HG03025 (cell line): ENCODE data around the gene HELZ.
"Not testable (repeated sequence)": the region's sequence is repeated elsewhere in the genome, so short reads cannot be mapped to it uniquely, and the experiment has no call there.

Experiments
- ATAC-seq: cut with Tn5 transposase; IDR thresholded peaks from one replicate; pipeline ENCODE4 v1.9.1; 2021; ENCODE audit warnings: mild to moderate bottlenecking, moderate library complexity; ENCODE audit not compliant: unreplicated experiment, low FRiP score

The HELZ gene

DNA sequence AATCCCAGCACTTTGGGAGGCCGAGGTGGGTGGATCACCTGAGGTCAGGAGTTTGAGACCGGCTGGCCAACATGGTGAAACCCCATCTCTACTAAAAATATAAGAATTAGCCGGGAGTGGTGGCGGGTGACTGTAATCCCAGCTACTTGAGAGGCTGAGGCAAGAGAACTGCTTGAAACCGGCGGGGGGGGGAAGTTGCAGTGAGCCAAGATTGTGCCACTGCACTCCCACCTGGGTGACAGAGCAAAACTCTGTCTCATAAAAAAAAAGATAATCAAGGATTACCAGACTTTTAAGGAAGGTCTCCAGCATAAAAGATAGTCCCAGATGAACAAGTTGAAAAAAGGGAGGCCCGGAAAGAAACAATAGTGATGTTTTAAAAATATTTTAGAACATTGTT is 152.3 kb downstream of the HELZ start:
- ATAC-seq = not testable (repeated sequence)

DNA sequence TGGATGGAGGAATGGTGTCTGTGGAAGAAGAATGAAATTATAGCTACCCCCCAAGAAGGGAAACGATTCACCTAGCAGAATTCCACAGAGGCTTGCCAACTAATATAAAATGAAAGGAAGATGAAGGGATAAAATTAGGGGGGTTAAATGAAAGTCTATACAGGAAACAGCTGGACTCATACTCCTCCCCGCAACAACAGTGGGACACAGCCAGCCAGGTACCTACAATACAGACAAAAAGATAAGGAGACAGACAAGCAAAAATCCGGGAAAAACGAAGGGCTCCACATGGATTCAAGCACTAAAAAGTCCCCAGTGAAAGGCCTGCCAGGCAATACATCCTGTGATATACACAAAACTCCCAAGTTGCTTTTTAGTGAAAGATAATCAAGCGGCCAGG is 152.7 kb downstream of the HELZ start:
- ATAC-seq = no peak

GRCh38 chr17:67090341-67090740 is 154.7 kb downstream of the HELZ start:
- no peak for ATAC-seq

- ATAC-seq = no peak
Observed at GRCh38 chr17:67088639-67089038, 156.4 kb downstream of the HELZ start.

DNA sequence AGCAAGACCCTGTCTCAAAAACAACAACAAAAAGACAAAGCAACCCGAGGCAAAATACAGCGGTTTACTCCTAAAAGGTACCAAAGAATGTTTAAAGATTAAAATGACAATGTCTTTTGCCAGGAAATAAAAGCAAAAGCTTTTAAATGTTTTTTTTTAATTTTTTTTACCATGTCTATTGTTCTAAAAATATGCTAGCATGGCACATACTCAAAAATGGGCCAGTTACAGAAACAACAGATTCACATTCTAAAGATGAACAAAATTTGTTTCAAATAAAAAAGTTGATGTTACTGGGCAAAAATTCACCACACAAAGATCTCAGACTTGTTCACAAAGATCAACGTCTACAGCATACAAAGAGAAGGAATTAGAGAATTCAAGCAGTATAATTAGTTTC is 159.6 kb downstream of the HELZ start:
- no peak for ATAC-seq

DNA sequence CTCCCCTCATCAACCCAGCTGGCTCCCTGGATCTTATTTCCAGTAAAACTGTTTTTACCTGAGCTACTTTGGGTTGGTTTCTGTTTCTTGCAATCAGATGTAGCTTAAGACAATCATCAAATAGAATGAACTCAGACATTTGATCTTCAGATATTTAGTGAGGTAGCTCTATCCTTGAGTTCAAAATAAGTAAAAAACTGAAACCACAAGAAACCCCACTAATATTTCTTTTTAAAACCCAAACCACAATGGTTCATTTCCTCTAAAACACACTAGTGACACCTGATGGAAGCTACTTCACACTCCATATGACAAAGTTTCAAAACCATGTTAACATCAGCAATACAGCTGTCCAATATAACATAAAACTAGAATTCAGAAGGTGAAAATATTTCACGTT is 162.9 kb downstream of the HELZ start:
- ATAC-seq = peak; percentile 63

GRCh38 chr17:67080804-67081203 is 164.2 kb downstream of the HELZ start:
- no peak for ATAC-seq

DNA sequence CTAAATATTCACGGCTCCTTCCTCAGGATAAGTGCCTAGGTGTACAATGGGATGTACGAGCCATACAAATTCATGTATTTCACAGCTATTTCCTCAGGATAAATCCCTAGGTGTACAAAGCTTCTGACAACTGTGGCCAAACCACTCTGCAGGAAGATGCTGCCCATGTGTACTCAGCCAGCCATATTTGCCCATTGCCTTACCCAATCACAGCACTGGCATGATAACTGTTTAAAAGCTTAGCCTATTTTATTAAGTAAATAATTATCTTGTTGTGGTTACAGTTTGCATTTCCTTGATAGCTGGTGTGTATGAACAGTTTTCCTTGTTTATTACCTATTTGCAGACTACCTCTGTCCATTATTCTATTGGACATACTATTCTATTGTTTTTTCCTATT is 165.5 kb downstream of the HELZ start:
- ATAC-seq = no peak

GRCh38 chr17:67078292-67078691 is 166.7 kb downstream of the HELZ start:
- ATAC-seq = no peak

DNA sequence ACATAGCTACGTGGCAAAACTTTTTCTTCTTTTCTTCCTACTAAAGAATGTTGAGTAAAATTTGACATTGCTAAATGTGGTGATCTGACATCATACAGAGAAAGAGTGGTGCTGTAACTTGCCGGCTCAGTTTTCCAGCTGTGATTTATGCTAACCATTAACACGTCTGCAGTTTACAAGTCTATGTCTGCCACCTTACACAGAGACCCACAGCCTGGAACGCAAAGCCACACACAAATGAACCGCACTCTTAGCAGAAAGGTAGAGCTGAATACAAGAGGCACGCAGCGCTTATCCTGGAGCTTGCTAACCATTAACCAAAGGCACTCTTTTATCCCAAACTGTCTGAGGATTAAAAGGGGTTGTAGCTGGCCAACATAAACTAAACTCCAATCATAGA is 168.7 kb downstream of the HELZ start:
- ATAC-seq = no peak

DNA sequence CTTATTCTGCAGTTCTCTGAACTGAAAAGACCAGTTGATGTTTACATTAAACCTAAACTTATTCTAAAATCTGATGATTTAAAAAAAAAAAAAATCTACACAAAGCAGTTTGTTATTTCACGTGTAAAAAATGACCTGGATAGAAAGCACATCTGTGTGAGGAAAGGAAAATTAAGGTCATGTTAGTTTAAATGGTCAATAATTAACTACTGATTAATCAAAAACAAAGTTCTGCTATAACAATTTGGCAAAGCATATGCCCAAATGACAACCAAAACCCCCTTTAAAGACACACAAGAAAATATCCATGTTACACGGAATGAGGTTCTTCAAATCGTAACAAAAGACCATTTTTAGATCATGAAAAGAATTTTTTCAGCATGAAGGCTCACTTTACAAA is 170.2 kb downstream of the HELZ start:
- ATAC-seq = no peak

DNA sequence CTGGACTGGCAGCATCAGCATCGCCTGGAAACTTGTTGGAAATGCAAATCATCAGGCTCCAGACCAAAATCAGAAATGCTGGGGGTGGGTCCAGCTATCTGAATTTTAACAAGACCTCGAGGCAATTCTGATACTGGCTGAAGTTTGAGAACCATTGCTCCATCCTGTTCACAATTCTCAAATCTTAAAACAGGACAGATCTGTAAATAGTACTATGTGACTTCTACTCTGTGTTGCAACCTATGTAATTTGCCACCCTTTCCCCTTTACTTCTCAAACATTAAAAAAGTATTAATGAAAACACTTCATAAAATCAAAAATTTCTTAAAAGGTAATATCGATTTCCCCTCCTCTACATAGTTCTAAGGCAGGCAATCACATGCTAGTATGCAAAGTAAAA is 172.1 kb downstream of the HELZ start:
- no peak for ATAC-seq

- ATAC-seq = no peak
Observed at GRCh38 chr17:67071595-67071994, 173.4 kb downstream of the HELZ start.

GRCh38 chr17:67069603-67070136 is 175.3 kb downstream of the HELZ start:
- ATAC-seq = no peak

GRCh38 chr17:67068999-67069398 is 176.0 kb downstream of the HELZ start:
- ATAC-seq = no peak

GRCh38 chr17:67067571-67068482 is 177.2 kb downstream of the HELZ start:
- no peak for ATAC-seq

DNA sequence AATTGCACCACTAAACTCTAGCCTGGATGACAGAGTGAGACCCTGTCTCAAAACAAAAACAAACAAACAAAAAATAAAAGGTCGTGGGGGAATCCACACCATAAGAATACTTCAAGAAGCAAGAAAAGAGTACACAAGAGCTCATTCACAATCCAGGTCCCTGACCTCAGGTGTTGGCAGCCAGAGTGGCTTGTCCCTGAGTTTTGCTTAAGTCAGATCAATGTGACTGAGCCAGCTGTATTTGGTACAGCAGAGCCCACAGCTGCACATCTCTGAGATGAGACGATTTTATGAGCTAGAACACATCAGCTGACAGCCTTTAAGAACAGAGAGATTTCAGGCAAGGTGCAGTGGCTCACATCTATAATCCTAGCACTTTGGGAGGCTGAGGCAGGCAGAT is 178.3 kb downstream of the HELZ start:
- ATAC-seq = no peak

DNA sequence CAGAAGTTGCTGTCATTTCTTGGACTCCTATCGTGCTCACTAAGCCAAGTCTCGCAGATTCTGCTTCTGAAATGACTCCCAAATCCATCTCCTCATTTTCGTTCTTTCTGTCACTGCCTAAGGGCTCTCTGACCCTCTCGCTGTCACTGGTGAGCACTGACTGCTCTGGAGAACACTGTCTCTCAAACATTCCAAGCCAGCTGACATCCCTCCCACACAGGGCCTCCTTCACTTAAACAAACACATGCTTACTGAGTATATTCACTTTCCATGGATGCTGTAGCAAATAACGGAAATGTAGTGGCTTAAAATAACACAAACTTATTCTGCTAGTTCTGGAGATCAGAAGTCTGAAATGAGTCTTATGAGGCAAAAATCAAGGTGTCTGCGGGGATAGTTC is 181.9 kb downstream of the HELZ start:
- no peak for ATAC-seq

- no peak for ATAC-seq
Observed at GRCh38 chr17:67059372-67059771, 185.6 kb downstream of the HELZ start.

- ATAC-seq = no peak
Observed at GRCh38 chr17:67058036-67058435, 187.0 kb downstream of the HELZ start.

DNA sequence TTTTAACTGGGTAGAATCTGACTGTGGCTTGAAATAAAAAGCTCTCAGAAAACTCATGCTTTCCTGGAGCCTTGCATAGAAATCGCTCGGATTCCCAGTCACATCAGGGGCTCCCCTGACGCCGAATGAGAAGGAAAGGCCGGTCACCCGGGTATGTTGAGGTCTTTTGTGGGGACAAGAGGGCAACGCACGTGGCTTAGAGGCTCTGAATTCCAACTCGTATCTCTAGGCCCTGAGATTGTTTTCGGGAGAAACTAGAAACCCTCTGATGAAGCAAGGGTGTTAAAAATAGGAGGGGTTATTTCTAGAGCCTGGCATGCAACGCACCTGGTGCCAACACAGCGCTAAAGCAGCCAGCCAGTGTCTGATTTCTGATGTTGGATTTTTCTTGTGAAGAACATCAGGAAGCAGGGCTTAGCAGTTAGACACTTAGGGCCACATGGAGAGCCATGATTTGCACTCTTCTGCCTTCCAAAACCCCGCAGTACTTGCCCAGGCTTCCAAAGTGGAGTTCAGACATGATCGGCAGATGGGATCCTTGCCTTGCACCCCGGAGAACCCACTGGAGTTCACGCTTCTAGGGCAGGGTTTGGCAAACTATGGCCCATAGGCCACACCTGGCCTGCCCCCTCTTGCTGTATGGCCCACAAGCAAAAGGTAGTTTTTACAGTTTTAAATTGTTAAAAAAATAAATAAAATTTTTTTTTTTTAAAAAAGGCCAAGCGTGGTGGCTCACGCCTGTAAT is 188.1 kb downstream of the HELZ start:
- ATAC-seq = no peak
